Stomach smooth muscle (tissue), 2 donors: ENCODE measurements around the gene PACRG.

Experiments used
- H3K27ac ChIP-seq: one replicate; pipeline ENCODE4 v1.7.0; 2013; ENCODE audit warnings: mild to moderate bottlenecking, low read length, inconsistent platforms
- H3K27me3 ChIP-seq, 2 donors: one replicate each; pipeline ENCODE4 v1.7.0; 2013; ENCODE audit warnings: low read length in 2 of 2; ENCODE audit not compliant: insufficient read depth in 2 of 2, control insufficient read depth in 1 of 2
- H3K36me3 ChIP-seq, 2 donors: one replicate each; pipeline ENCODE4 v1.7.0; 2013; ENCODE audit warnings: low read length in 2 of 2; ENCODE audit not compliant: control insufficient read depth in 2 of 2, insufficient read depth in 2 of 2
- H3K4me1 ChIP-seq: one replicate; pipeline ENCODE4 v1.7.0; 2013; ENCODE audit warnings: low read length; ENCODE audit not compliant: control insufficient read depth, insufficient read depth
- H3K4me3 ChIP-seq, 2 donors: one replicate each; pipeline ENCODE4 v1.7.0; 2013; ENCODE audit warnings: low read length in 2 of 2
- H3K9ac ChIP-seq, 2 donors: one replicate each; pipeline ENCODE4 v1.7.0; 2013; ENCODE audit warnings: low read length in 2 of 2, mild to moderate bottlenecking in 1 of 2
- H3K9me3 ChIP-seq, 2 donors: one replicate each; pipeline ENCODE4 v1.7.0; 2013; ENCODE audit warnings: low read length in 2 of 2; ENCODE audit not compliant: control insufficient read depth in 2 of 2
- donor health status: healthy.
- donor health status: Pancreatic carcinoma.

PACRG gene

DNA sequence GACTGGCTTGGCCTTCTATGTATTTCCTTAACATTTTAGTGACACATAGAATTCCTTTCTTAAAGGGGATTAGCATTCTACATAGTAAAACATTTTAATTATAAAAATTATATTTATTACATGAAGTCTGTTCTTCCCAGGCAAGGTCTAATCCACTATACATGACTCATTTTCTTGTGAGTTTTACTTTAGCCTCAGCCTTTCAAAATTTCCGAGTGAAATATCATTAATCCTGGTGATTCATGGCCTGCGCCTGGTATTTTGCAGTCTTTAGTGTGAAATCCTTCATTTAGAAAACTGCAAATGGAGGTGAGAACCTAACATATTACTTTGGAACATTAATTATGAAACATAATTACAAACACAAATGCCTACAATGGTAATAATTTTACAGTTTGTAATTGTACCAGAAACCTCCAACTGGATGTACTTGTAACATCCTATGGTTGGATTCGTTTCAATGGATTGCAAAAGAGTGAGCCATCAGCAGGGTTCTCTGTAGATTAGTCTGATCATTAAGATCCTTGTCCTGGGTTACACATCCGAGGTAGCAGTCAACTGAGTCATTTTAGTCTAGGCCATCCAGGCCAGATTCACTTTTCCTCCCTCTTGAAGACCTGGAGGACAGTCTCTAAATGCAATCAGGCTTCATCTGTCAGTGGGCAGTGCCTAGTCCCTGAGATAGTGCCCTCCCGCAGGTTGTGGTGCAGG, 272.0 kb downstream of the PACRG start:
- no peaks in the 10 kb centered on the region for H3K36me3 ChIP-seq
- no peak overlapping the region for H3K4me3 ChIP-seq
- H3K9ac ChIP-seq, result no peak overlapping the region
- H3K27ac ChIP-seq, result no peak overlapping the region
- H3K9me3 ChIP-seq, result no peaks in the 10 kb centered on the region
- H3K4me1 ChIP-seq, result no peaks in the 10 kb centered on the region
- no peaks in the 10 kb centered on the region for H3K27me3 ChIP-seq

DNA sequence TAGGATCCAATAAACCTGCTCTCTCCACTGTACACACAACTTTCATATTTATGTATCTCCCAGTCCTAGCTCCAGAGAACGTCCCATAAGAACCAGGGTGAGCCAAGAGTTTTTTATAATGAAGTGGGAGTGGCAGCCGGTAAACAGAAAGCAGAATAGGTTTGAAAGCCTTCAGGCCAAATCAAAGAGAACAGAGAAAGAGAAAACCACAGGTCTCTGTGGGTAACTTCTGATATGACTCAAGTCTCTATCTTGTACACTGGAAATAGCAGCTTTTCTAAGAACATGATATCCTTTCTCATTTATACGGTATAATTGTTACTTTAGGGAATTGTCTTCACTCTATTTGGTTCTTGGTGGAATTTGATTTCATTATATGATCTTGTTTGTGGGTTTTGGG, 273.6 kb downstream of the PACRG start:
- no peak overlapping the region for H3K27ac ChIP-seq
- no peaks in the 10 kb centered on the region for H3K4me1 ChIP-seq
- H3K27me3 ChIP-seq, result no peaks in the 10 kb centered on the region
- H3K4me3 ChIP-seq, result no peak overlapping the region
- H3K36me3 ChIP-seq, result no peaks in the 10 kb centered on the region
- H3K9me3 ChIP-seq, result no peaks in the 10 kb centered on the region
- no peak overlapping the region for H3K9ac ChIP-seq

DNA sequence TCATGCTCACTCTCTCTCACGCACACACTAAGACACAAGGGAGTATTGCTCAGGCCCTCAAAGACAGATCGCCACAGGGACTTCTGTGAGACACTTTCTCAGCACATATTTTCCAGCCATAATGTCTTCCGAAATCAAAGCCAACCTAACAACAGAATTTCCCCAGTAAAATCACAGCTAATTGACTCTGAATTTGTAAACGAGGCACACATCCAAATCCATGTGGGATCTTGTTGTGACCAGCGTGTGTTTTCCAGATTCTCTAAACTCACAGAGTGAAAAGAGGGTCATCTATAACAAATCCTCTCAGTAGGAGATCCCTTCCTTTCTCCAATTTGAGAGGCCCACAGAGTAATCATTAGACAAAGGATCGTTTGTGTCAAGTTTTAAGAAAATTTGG, 280.4 kb downstream of the PACRG start:
- Histone ChIP-seq H3K4me3 (no peak overlapping the region), H3K27ac (no peak overlapping the region), H3K36me3 (no peaks in the 10 kb centered on the region), H3K9ac (no peak overlapping the region), H3K27me3 (no peaks in the 10 kb centered on the region), H3K4me1 (no peaks in the 10 kb centered on the region), H3K9me3 (no peaks in the 10 kb centered on the region)

DNA sequence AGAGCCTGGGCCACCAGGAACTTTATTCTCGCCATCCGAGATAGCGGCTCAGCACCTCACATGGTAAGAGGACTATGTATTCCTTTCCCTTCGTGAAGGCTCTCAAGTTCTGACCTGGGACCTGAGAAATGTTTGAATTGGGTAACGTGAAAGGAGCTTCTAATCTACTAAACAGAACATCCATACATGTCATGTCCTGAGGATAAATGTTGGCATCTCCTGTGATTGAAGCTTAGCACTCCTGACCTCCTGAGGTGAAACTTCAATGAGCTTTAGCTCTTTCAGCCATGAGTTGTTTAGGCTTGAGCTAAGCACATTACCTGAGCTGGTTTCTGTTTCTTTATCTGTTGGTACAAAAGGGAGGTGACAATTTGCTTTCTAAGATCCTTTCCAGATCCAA, 280.9 kb downstream of the PACRG start:
- Histone ChIP-seq H3K9ac (no peak overlapping the region), H3K27ac (no peak overlapping the region), H3K9me3 (no peaks in the 10 kb centered on the region), H3K36me3 (no peaks in the 10 kb centered on the region), H3K4me1 (no peaks in the 10 kb centered on the region), H3K27me3 (no peaks in the 10 kb centered on the region), H3K4me3 (no peak overlapping the region)

DNA sequence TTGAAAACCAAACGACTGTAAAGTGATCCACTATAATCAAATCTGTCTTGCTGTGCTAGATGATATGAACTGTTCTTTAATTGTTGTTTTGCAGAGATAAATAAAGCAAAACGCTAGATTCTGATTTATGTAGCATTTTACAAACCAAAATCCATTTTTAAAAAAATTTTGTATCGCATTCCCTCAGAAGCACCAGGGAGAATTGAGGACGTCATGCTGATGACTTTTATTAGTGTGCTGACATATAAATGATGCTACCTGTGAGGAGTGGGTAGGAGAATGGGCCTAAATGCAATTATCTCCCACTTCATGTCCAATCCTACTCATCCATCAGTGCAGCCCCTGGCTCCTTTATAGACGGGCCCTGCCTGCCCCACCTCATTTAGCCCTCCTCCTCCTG, 282.4 kb downstream of the PACRG start:
- no peaks in the 10 kb centered on the region for H3K36me3 ChIP-seq
- H3K9me3 ChIP-seq, result no peaks in the 10 kb centered on the region
- no peak overlapping the region for H3K4me3 ChIP-seq
- no peak overlapping the region for H3K27ac ChIP-seq
- H3K4me1 ChIP-seq, result no peaks in the 10 kb centered on the region
- H3K9ac ChIP-seq, result no peak overlapping the region
- no peaks in the 10 kb centered on the region for H3K27me3 ChIP-seq

DNA sequence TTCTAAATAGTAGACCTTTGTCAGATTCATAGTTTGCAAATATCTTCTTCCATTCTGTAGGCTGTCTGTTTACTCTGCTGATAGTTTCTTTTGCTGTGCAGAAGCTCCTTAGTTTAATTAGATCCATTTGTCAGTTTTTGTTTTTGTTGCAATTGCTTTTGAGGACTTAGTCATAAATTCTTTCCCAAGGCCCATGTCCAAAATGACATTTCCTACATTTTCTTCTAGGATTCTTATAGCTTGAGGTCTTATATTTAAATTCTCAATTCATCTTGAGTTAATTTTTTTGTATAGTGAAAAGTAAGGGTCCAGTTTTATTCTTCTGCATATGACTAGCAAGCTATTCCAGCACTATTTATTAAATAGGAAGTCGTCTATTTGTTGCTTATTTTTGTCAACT, 287.0 kb downstream of the PACRG start:
- H3K4me1 ChIP-seq, result no peaks in the 10 kb centered on the region
- H3K27me3 ChIP-seq, result no peaks in the 10 kb centered on the region
- no peaks in the 10 kb centered on the region for H3K36me3 ChIP-seq
- no peak overlapping the region for H3K9ac ChIP-seq
- no peaks in the 10 kb centered on the region for H3K9me3 ChIP-seq
- no peak overlapping the region for H3K27ac ChIP-seq
- H3K4me3 ChIP-seq, result no peak overlapping the region

DNA sequence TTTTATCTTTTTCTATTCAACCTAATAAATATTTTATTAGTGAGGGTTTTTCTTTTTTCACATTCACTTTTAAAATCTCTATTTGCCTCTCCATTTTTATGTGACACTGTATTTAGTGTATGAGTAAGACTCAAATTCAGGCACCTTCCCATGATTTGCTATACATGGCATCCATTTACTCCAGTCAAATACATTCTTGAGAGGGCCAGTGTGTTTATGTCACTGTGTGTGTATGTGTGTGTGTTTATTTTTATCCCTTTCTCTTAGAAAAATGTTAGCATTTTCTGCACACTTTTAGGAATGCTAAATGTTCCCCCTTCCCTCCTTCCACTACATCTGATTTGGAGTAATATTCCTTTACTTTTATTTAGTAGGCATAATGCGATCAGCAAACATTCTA, 290.0 kb downstream of the PACRG start:
- H3K27me3 ChIP-seq, result no peaks in the 10 kb centered on the region
- no peak overlapping the region for H3K27ac ChIP-seq
- H3K4me3 ChIP-seq, result no peak overlapping the region
- H3K9me3 ChIP-seq, result no peaks in the 10 kb centered on the region
- no peaks in the 10 kb centered on the region for H3K36me3 ChIP-seq
- H3K4me1 ChIP-seq, result no peaks in the 10 kb centered on the region
- no peak overlapping the region for H3K9ac ChIP-seq

DNA sequence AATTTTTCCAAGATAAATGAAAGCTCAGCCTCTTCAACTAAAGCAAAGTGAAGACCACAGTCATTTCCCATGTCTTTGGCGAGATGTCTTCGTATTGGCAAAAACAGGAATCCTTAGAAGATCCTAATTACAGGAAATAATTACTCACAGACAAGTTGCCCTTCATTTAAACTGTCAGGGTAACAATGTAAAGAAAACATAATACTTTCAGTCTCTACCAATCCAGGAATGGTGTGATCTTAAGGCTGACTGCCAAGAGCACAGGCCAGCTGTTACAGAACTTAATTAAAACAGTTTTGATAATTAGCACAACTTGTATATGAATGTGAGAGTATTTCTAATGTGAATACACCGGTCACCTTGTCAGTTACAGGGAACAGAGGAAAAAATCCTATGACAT, 292.2 kb downstream of the PACRG start:
- no peaks in the 10 kb centered on the region for H3K36me3 ChIP-seq
- no peak overlapping the region for H3K4me3 ChIP-seq
- H3K9me3 ChIP-seq, result no peaks in the 10 kb centered on the region
- H3K9ac ChIP-seq, result no peak overlapping the region
- no peaks in the 10 kb centered on the region for H3K27me3 ChIP-seq
- no peaks in the 10 kb centered on the region for H3K4me1 ChIP-seq
- H3K27ac ChIP-seq, result no peak overlapping the region

DNA sequence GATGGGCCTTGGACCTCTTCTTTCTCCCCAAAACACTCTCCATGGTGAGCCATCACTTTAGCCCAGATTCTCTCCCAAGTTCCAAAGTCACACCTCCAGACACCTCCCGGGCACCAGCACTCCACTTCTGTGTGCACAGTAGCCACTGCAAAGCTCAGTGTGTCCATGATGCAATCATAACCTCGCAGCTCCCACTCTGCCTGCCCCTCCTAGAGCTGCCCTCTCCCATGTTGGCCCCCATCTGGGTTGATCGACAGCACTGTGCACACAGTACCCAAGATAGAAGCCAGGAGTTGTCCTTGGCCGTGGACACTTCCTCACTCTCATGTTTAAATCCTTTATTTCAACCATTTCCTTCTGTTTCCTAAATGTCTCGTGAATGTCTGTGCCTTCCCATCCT, 293.3 kb downstream of the PACRG start:
- Histone ChIP-seq H3K4me1 (no peaks in the 10 kb centered on the region), H3K4me3 (no peak overlapping the region), H3K36me3 (no peaks in the 10 kb centered on the region), H3K27ac (no peak overlapping the region), H3K9me3 (no peaks in the 10 kb centered on the region), H3K9ac (no peak overlapping the region), H3K27me3 (no peaks in the 10 kb centered on the region)

DNA sequence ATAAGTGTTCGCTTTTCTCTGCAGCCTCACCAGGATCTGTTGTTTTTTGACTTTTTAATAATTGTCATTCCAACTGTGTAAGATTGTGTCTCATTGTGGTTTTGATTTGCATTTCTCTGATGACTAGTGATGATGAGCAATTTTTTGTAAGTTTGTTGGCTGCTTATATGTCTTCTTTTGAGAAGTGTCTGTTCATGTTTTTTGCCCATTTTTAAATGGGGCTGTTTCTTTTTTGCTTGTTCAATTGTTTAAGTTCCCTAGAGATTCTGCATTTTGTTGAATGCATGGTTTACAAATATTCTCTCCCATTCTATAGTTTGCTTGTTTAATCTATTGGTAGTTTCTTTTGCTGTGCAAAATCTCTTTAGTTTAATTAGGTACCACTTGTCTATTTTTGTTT, 295.9 kb downstream of the PACRG start:
- H3K36me3 ChIP-seq, result no peaks in the 10 kb centered on the region
- H3K27me3 ChIP-seq, result no peaks in the 10 kb centered on the region
- no peak overlapping the region for H3K27ac ChIP-seq
- H3K9ac ChIP-seq, result no peak overlapping the region
- no peaks in the 10 kb centered on the region for H3K9me3 ChIP-seq
- H3K4me1 ChIP-seq, result no peaks in the 10 kb centered on the region
- no peak overlapping the region for H3K4me3 ChIP-seq

DNA sequence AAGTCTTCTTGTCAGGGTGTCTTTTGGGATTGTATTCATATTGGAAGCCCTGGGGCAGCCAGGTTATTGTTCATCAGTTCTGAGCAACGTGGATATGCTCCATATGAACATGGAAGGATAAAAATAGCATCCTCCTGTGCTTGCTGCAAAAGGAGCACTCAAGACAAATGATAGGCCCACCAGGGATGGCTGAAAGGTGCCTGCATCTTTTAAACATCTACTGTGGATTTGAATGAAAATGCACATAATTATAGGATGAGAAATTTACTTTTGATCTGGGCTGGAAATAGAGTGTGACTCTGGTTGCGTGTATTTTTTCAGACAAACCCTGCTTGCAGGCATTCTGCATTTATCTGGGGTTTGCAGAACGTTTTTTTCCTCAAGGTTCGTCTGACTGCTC, 299.1 kb downstream of the PACRG start:
- no peaks in the 10 kb centered on the region for H3K36me3 ChIP-seq
- no peak overlapping the region for H3K4me3 ChIP-seq
- H3K9ac ChIP-seq, result no peak overlapping the region
- H3K4me1 ChIP-seq, result no peaks in the 10 kb centered on the region
- no peaks in the 10 kb centered on the region for H3K27me3 ChIP-seq
- no peak overlapping the region for H3K27ac ChIP-seq
- H3K9me3 ChIP-seq, result no peaks in the 10 kb centered on the region
